ENCODE results near the gene PCDHA5.

PCDHA5 gene

GRCh38 chr5:140868721-140869554, 47.5 kb downstream of the PCDHA5 start, which contains the start of gene PCDHA11:
TSS of gene PCDHA11 (plus strand) at chr5:140868957. CDS start at chr5:140869104, 147 bp downstream.
- DNase-seq, result peak; percentile 56

GRCh38 chr5:140869555-140869886, 48.1 kb downstream of the PCDHA5 start:
- DNase-seq, result no peak

DNA sequence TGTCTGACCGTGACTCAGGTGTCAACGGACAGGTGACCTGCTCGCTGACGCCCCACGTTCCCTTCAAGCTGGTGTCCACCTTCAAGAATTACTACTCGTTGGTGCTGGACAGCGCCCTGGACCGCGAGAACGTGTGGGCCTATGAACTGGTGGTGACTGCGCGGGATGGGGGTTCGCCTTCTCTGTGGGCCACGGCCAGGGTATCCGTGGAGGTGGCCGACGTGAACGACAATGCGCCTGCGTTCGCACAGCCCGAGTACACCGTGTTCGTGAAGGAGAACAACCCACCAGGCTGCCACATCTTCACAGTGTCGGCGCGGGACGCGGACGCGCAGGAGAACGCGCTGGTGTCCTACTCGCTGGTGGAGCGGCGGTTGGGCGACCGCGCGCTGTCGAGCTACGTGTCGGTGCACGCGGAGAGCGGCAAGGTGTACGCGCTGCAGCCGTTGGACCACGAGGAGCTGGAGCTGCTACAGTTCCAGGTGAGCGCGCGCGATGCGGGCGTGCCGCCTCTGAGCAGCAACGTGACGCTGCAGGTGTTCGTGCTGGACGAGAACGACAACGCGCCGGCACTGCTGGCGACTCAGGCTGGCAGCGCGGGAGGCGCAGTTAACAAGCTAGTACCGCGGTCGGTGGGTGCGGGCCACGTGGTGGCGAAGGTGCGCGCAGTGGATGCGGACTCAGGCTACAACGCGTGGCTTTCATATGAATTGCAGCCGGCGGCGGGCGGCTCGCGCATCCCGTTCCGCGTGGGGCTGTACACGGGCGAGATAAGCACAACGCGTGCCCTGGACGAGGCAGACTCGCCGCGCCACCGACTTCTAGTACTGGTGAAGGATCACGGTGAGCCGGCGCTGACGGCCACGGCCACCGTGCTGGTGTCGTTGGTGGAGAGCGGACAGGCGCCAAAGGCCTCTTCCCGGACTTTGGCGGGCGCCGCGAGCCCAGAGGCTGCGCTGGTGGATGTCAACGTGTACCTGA, 49.1 kb downstream of the PCDHA5 start:
- no peak for DNase-seq
